Measurements from ENCODE around the gene CANT1.

CANT1 gene

GRCh38 chr17:79012563-79013134 is 3.1 kb upstream of the CANT1 start:
- TF ChIP-seq CTCF (IDR thresholded peaks at IDR 0.05; ENCODE audit: low read depth, low read length), result no peak

GRCh38 chr17:79011451-79012147 is 2.0 kb upstream of the CANT1 start:
- TF ChIP-seq CTCF (IDR thresholded peaks at IDR 0.05; ENCODE audit: low read depth, low read length), result no peak
- H3K4me3 ChIP-seq (ENCODE audit: low read depth, low read length), result no peak overlapping the region

More at GRCh38 chr17:79012563-79013134, 3.1 kb upstream of the CANT1 start:
- no peak overlapping the region for H3K4me3 ChIP-seq (ENCODE audit: low read depth, low read length)

- H3K4me3 ChIP-seq (ENCODE audit: low read depth, low read length), result peak overlapping the region; percentile 98
- no peak for TF ChIP-seq CTCF (IDR thresholded peaks at IDR 0.05; ENCODE audit: low read depth, low read length)
Observed at GRCh38 chr17:79010304-79010646, 711 bp upstream of the CANT1 start.

- peak overlapping the region; percentile 98 for H3K4me3 ChIP-seq (ENCODE audit: low read depth, low read length)
- TF ChIP-seq CTCF (IDR thresholded peaks at IDR 0.05; ENCODE audit: low read depth, low read length), result no peak
Observed at GRCh38 chr17:79008666-79009387, 737 bp downstream of the CANT1 start.

- peak overlapping the region; percentile 98 for H3K4me3 ChIP-seq (ENCODE audit: low read depth, low read length)
- no peak for TF ChIP-seq CTCF (IDR thresholded peaks at IDR 0.05; ENCODE audit: low read depth, low read length)
Observed at GRCh38 chr17:79007504-79008381, 1.8 kb downstream of the CANT1 start.

- no peak for TF ChIP-seq CTCF (IDR thresholded peaks at IDR 0.05; ENCODE audit: low read depth, low read length)
- H3K4me3 ChIP-seq (ENCODE audit: low read depth, low read length), result no peak overlapping the region
Observed at GRCh38 chr17:79006794-79007503, 2.6 kb downstream of the CANT1 start.
